GM19240 (cell line): ENCODE data around the gene PLEKHM1.

Experiments used
- DNase-seq: peaks from one replicate; pipeline ENCODE4 v3.0.0; 2011; ENCODE audit warnings: low spot score; ENCODE audit not compliant: insufficient read length

Gene PLEKHM1

GRCh38 chr17:45427181-45427835 is 63.2 kb downstream of the PLEKHM1 start:
- no peak for DNase-seq

DNA sequence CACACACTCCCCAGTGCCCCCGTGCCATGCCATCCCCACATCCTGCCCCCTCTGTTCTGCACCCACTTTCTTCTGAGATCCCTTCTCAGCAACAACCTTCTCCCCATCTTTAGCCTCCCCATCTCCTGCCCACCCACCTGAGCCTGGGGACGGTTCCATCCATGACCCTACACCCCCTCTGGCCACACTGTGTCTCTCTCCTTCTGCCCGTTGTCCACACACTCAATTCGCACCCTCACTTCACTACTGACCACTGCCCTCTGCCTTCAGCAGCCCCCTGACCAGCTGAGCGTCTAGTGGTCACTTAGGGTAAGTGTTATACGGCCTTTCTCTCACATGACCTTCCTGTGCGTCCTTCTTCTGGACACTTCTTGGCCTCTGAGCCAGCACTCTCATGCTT is 64.0 kb downstream of the PLEKHM1 start:
- no peak for DNase-seq

GRCh38 chr17:45425984-45426413 is 64.5 kb downstream of the PLEKHM1 start:
- no peak for DNase-seq

DNA sequence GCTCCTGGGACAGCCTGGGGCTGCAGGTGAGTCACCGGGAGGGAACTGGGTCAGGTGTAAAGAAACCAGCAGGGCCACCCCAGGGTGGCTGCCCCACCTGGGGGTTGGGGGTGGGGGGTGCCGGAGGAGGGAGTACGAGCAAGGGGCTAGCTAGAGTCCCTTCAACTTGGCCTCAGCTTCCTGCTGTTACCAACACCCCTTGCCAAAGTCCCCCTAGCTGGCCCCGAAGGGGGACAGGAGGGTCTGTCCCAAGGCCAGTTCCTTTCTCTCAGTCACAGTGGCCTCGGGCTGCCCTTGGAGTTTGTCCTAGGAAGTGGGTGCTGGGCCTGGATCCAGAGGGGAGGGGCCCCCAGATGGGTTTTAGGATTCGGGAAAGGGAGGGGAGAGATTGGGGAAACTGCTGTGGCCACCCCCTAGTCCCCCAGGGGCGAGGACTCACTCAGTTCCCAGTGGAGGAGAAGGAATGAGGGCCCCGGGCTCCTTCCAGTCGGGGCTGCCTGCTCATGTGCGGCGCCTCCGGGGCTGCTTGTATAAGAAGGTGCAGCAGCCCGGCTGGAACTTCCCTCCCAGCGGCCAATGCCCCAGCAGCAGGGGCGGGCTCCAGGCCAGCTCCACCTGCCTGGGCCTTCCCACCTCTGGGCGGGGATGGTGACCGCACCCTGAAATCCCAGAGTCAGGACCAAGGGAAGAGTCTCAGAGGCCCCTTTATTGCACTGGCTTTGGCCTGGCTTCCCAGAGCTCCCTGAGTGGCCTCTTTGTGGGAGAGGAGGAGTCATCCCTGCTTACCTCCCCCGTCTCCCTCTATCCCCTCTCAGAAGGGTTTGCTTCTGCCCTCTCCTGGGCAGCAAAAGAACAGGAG is 65.2 kb downstream of the PLEKHM1 start:
- no peak for DNase-seq

GRCh38 chr17:45424769-45425124 is 65.8 kb downstream of the PLEKHM1 start:
- DNase-seq = no peak

DNA sequence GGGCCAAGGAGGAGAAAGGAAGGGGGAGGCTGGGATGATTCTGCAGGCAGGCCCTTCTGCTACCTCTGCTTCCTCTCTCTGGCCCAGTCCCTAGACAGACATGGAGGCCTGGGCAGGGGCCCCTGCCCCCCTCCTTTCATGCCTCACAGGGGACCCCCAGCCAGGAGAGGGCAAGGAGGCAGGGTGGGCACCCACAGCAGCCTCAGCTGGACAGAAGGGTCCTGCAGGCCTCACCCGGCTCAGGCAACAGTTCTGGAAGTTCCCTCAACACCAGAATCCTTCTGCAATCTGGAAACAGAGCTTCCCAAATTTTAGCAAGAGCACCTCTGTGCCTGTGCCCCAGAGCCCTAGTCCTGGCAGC is 66.6 kb downstream of the PLEKHM1 start:
- no peak for DNase-seq

- no peak for DNase-seq
These were observed 67.1 kb downstream of the PLEKHM1 start for GRCh38 chr17:45423304-45423974.

DNA sequence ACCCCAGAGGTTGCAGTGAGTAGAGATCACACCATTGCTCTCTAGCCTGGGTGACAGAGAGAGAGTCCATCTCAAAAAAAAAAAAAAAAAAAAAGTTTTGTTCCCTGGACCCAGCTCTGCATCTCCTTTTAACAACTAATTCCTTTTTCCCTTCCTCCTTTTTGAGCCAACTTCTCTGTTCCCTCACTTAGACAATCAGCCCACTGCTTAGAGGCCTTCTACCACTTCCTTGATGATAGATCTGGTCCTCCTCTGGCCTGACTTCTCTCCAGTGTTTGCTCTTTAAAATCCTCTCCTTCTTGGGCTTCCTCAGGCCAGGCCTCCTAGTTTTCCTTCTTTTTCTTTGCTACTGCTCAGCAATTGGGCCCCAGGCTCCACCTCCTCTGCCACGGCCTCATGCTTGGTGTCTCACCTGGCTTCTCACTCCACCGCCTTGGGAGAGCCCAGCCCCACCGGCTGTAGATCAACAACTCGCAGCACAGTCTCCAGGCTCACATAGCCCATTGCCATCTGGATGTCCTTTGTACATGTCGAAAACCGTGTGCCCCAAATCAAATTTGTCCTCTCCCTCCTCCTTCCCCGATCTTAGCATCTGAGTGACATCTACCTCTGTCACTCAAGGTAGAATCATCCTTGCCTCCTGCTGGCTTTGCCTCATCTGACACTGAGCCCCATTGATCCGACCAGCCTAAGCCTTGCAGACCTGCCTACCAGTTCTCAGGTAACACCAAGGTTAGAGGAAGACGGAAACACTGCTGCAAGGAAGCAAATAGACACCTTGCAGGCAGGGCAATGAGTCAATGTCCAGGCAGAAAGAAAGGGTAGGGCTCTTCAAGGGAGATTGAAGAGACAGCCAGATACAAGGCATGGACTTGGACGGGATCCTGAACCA is 75.3 kb downstream of the PLEKHM1 start:
- DNase-seq = no peak

DNA sequence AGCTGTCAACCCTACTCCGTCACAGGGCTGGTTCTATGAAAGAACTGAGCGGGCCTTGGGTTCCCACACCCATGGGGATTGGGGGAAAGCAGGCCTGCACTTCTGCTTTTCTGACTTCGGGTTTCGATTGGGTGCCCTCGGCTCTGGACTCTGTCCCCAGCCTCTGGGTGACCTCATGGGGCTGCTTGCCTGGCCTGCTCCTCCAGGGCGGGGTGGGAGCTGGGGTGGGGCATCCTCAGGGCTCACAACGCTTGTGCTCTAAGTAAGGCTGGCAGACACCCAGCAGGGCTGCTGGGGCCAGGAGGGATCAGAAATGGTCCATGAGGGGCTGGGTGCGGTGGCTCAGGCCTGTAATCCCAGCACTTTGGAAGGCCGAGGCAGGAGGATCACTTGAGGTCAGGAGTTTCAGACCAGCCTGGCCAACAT is 77.0 kb downstream of the PLEKHM1 start:
- DNase-seq = no peak

DNA sequence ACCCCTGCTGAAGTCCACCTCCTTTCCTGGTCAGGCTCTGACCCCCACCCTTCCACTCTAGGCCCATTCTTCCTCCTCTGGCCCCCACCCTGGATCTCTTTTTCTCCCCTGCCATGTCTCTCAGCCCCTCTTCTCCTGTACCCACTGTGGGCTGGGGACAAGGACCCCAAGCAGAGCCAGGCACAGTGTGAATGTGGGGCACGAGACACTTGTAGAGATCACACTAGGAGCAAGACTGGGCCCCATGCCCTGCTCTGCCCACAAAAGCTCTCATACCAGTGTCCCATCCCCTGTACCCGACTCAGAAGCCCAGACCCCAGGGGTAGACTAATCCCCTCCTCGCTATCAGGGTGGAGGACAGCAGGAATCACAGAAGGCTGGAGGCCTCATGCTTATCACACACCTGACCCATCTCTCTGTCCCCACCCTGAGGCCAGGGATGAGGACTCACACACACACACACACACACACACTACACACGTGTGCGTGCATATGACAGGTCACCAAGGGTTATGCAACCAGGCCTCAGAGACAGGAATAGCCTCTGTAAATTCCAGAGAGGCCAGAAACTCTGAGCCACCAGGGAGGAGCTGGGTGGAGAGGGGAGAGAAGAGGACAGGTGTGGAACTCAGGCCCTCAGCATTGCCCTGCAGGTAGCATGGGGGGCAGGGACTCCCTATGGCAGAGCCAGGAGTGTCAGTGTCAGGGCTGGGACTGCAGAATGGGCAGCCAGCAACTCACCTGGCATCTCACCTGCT is 79.0 kb downstream of the PLEKHM1 start:
- no peak for DNase-seq

DNA sequence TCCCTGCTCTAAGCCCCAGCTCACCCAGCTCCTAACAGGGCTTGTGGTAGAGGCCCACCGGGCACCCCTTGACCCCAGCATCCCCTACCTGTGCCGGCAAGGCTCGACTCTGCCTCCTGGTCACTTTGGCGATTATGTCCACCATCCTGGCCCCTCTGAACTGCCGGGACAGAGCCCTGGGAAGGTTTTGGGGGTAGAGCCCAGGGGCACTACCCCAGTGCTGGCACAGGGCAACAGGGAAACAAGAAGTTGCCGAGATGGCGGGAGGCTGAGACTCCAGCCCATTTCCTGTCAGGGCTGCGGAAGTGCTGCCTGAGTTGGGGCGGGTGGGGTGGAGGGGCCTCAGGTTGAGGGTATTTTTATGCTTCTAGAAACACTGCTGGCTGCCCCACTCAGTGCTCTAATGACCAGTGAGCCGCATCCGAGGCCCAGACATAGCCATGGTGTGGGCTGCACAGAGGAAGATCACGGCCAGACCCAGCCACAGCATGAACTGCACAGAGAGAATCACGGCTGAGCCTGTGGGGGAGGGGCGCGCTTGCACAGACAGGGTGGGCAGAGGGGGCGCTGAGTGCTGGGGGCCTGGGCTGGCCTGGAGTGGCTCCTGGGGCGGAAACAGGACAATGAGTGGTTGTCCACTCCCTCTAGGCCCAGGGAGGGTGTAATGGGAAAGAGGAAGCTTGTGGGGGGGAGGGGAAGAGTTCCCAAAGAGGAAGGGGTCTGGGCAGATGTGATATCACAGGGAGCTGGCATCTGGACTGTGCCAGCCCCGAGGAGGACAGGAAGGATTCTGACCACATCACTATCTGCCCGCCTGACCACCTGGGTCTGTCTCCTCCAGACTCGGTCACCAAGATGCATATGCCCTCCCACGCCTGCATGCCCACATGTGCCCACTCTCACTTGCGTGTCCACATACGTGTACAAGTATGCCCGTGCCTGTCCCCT is 80.1 kb downstream of the PLEKHM1 start:
- DNase-seq = peak; percentile 90

DNA sequence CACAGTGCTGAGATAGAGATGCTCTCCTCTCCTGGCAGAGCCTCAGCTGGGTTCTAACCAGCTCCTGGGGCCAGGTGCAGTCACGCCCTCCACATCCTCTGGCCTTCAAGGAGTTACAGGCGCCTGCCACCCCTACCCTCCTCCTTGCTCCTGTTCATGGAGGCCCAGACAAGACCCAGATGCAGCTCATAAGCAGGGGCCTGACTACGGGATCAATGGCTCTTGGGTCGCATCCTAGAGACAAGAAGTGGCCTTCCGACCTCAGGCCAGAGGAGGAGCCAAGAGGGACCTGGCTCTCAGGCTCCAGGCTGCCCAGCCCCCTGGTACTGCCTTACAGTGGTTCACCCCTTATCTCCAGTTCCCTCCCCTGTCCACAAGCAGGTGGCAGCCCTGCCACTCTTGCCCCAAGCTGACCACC is 80.9 kb downstream of the PLEKHM1 start:
- no peak for DNase-seq

DNA sequence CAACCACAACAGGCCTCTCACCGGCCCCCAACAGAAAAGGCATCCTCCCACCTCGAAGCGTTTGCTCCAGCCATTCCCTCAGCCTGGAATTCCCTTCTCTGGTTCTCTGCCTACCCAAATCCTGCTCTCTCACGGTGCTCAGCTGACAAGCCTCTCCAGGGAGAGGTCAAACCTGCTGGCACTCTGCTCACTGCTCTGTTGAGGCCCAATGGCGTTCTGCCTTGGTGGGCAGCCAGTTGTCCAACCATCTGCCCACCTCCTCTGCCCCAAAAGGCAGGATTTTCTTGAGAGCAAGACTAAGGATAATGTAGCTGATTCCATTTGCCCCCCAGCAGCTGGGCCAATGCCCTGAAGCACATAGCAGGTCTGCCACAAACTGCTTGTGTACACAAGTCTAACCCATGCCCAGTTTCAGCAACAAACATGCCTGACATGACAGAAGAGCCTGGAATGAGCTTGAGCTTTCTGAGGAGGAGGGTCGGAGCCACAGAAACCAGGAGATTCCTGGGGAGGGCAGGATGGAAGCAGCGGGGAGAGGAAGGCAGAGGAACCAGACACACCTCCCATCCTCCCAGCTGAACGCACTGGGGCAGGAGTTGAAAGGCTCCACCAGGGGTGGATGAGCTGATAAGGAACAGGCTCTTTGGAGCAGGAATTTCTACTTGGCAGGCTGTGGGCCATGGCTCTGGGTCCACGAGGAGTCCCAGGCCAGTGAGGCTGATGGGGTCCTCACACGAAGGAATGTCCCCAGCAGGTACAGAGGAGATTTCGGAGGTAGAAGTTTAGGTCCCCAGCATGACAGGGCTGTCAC is 81.7 kb downstream of the PLEKHM1 start:
- DNase-seq = no peak

DNA sequence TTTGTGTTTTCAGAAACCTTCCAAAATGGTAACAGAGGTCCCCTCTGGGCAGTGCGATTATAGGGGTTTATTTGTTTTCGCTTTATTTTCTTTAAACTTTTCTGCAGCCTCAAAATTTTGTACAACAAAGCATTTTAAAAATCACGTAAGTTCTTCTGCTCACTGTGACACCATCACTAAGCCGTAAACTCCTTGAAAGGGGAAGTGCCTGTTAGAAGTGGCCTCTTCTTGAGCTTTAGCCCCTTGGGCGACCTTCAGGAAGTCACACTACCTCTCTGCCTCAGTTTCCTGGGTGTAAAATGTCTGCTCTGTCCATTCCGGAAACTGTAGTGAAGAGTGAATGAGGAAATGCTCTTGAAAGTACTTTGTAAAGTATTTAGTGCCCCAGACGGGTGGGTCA is 84.4 kb downstream of the PLEKHM1 start:
- no peak for DNase-seq

GRCh38 chr17:45405250-45406086 is 85.1 kb downstream of the PLEKHM1 start:
- DNase-seq = no peak

DNA sequence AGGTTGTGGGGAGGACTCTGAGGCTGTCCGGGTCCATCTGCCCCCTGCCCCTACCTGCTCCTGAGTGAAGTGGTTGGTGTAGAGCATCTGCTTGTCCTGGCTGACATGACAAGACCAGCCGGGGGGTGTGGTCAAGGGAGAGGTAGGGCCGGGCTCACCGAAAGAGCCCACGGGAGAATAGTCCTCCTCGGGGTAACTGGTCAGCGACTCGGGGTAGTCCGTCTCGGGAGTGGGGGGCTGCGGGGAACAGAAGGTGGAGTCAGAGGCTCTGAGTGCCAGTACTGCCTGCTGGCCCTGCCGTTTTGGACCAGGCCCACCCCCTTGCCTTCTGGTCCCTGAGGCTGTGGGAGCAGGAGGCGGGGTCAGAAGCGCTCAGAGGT is 85.7 kb downstream of the PLEKHM1 start:
- DNase-seq = no peak

GRCh38 chr17:45403906-45404490 is 86.5 kb downstream of the PLEKHM1 start:
- DNase-seq = no peak
